ENCODE measurements around the gene REXO1. TPM values are rescaled to one million over a fixed set of nuclear protein-coding genes. Genes with fewer than 3 reads are reported as not detected.

Gene REXO1
- total RNA-seq, 1 experiment from 2014 or later, result 52.1 TPM

DNA sequence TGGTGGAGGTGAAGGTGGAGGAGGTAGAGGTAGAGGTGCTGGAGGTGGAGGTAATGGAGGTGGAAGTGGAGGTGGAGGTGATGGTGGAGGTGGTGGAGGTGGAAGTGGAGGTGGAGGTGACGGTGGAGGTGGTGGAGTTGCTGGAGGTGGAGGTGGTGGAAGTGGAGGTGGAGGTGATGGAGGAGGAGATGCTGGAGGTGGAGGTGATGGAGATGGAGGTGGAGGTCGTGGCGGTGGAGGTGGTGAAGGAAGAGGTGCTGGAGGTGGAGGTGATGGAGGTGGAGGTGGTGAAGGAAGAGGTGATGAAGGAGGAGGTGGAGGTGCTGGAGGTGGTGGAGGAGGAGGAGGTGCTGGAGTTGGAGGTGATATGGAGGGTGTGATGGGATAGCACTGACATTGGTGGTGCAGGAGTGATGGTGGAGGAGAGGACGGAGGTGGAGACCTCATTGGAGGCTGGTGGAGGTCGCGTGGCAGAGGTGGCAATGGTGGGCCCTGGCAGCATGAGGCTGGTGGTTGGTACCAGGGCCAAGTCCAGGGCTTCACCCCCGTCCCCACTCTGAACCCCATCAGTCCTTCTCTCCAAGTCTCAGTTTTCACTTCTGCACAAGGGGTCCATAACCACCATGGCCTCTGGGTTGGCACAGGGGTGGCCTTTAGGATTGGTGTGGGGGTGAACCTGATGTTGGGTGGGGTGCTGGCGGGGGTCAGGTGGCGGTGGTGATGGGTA, 79.2 kb downstream of the REXO1 start:
- no TSS peak for BruUV-seq (replicated peaks)
- in situ Hi-C loops (cut with HindIII; ENCODE audit: low pct_unique_long_range_greater_than_20kb, low sequenced_read_pairs), result no loop called here

DNA sequence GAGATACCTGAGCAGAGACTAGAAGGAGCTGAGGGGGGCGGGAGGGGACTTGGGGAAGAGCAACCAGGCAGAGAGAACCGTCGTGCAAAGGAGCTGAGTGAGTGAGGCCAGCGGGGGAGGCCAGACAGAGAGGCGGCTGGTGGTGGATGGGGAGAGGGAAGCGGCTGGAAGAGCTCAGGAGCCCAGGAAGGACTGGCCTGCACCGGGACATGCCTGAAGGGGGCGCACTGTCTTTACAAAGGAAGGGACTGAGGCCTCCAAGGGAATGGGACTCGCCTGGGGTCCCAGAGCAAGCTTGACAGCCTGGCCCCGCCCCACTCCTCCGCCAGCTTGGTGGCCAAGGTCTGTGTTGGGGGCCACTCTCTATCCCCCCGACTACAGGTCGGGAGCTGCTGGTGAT, 80.0 kb downstream of the REXO1 start:
- Histone ChIP-seq H3K4me3 (ENCODE audit: low read depth in 2 of 2, low read length in 2 of 2) (no peak overlapping the region), H3K4me1 (ENCODE audit: control insufficient read depth, insufficient read depth, low read length) (peaks cover 20% of the 10 kb centered on the region), H3K9me3 (ENCODE audit: control insufficient read depth, insufficient read depth, low read depth, low read length) (no peaks in the 10 kb centered on the region), H3K27me3 (ENCODE audit: control insufficient read depth, insufficient read depth, low read length) (no peaks in the 10 kb centered on the region), H3K36me3 (ENCODE audit: control insufficient read depth, insufficient read depth, low read length) (no peaks in the 10 kb centered on the region), H3K27ac (ENCODE audit: low read length) (no peak overlapping the region)
- DNase-seq (ENCODE audit: low read depth, low spot score), result no peak
- BruUV-seq (replicated peaks), result no TSS peak
- POLR2A ChIA-PET, result interaction anchor here (0.5 kb wide), 1 partner anchor 88 kb away, joined by 5 read pairs; no protein-coding TSS in a partner anchor
- no peak for ATAC-seq
- intact Hi-C loops (cut with micrococcal nuclease; ENCODE audit: unreplicated experiment), result no loop called here
- TF ChIP-seq, protein P1, sequence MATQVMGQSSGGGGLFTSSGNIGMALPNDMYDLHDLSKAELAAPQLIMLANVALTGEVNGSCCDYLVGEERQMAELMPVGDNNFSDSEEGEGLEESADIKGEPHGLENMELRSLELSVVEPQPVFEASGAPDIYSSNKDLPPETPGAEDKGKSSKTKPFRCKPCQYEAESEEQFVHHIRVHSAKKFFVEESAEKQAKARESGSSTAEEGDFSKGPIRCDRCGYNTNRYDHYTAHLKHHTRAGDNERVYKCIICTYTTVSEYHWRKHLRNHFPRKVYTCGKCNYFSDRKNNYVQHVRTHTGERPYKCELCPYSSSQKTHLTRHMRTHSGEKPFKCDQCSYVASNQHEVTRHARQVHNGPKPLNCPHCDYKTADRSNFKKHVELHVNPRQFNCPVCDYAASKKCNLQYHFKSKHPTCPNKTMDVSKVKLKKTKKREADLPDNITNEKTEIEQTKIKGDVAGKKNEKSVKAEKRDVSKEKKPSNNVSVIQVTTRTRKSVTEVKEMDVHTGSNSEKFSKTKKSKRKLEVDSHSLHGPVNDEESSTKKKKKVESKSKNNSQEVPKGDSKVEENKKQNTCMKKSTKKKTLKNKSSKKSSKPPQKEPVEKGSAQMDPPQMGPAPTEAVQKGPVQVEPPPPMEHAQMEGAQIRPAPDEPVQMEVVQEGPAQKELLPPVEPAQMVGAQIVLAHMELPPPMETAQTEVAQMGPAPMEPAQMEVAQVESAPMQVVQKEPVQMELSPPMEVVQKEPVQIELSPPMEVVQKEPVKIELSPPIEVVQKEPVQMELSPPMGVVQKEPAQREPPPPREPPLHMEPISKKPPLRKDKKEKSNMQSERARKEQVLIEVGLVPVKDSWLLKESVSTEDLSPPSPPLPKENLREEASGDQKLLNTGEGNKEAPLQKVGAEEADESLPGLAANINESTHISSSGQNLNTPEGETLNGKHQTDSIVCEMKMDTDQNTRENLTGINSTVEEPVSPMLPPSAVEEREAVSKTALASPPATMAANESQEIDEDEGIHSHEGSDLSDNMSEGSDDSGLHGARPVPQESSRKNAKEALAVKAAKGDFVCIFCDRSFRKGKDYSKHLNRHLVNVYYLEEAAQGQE (IDR thresholded peaks at IDR 0.05; ENCODE audit: insufficient read depth in 1 of 2, low read depth in 2 of 2, low read length in 1 of 2), result no peak
- TF ChIP-seq, protein P2, sequence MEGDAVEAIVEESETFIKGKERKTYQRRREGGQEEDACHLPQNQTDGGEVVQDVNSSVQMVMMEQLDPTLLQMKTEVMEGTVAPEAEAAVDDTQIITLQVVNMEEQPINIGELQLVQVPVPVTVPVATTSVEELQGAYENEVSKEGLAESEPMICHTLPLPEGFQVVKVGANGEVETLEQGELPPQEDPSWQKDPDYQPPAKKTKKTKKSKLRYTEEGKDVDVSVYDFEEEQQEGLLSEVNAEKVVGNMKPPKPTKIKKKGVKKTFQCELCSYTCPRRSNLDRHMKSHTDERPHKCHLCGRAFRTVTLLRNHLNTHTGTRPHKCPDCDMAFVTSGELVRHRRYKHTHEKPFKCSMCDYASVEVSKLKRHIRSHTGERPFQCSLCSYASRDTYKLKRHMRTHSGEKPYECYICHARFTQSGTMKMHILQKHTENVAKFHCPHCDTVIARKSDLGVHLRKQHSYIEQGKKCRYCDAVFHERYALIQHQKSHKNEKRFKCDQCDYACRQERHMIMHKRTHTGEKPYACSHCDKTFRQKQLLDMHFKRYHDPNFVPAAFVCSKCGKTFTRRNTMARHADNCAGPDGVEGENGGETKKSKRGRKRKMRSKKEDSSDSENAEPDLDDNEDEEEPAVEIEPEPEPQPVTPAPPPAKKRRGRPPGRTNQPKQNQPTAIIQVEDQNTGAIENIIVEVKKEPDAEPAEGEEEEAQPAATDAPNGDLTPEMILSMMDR (IDR thresholded peaks at IDR 0.05), result no peak; the same call in 1 of the 2 replicates
- TF ChIP-seq POLR2AphosphoS5 (IDR thresholded peaks at IDR 0.05; ENCODE audit: low read depth, low read length) (no peak), SIN3A (IDR thresholded peaks at IDR 0.05; ENCODE audit: borderline replicate concordance, insufficient read depth, low read depth, low read length) (no peak)
- CTCF ChIA-PET, result interaction anchor here (0.6 to 0.9 kb wide), 5 partner anchors 12 to 98 kb away, joined by 3 to 8 read pairs (median 3); no protein-coding TSS in a partner anchor
- in situ Hi-C loops (cut with HindIII; ENCODE audit: low pct_unique_long_range_greater_than_20kb, low sequenced_read_pairs), result no loop called here

More for the DNA sequence above, 79.2 kb downstream of the REXO1 start:
- Histone ChIP-seq H3K4me1 (ENCODE audit: control insufficient read depth, insufficient read depth, low read length) (peaks cover 26% of the 10 kb centered on the region), H3K27ac (ENCODE audit: low read length) (no peak overlapping the region), H3K36me3 (ENCODE audit: control insufficient read depth, insufficient read depth, low read length) (no peaks in the 10 kb centered on the region), H3K27me3 (ENCODE audit: control insufficient read depth, insufficient read depth, low read length) (no peaks in the 10 kb centered on the region), H3K9me3 (ENCODE audit: control insufficient read depth, insufficient read depth, low read depth, low read length) (no peaks in the 10 kb centered on the region), H3K4me3 (ENCODE audit: low read depth in 2 of 2, low read length in 2 of 2) (no peak overlapping the region)
- ATAC-seq, result no peak
- DNase-seq (ENCODE audit: low read depth, low spot score), result no peak
- TF ChIP-seq, protein P2 (IDR thresholded peaks at IDR 0.05), result no peak
- TF ChIP-seq SIN3A (IDR thresholded peaks at IDR 0.05; ENCODE audit: borderline replicate concordance, insufficient read depth, low read depth, low read length) (no peak), POLR2AphosphoS5 (IDR thresholded peaks at IDR 0.05; ENCODE audit: low read depth, low read length) (no peak), TCF7L2 (IDR thresholded peaks at IDR 0.05; ENCODE audit: low read depth, low read length) (no peak)
- TF ChIP-seq, protein P1 (IDR thresholded peaks at IDR 0.05; ENCODE audit: insufficient read depth in 1 of 2, low read depth in 2 of 2, low read length in 1 of 2), result no peak
- intact Hi-C loops (cut with micrococcal nuclease; ENCODE audit: unreplicated experiment), result no loop called here
- ChIA-PET CTCF (no interaction called here), POLR2A (no interaction called here)

Measured in Panc1 (cell line).